ENCODE data around the gene GDPD3. TPM values are rescaled to one million over a fixed set of nuclear protein-coding genes. Genes with fewer than 3 reads are reported as not detected.
A peak's percentile ranks its signal among the peaks of the same experiment; 100 is the strongest.

GDPD3 gene
- total and polyA plus RNA-seq, 2 of the 13 experiments (the other 11 are each of a cell fraction or from before 2014, with no cell fraction given), result 18.7 to 20.6 TPM

- H3K4me1 ChIP-seq (ENCODE audit: insufficient read depth, low read length), result peaks cover 28% of the 10 kb centered on the region
- no peaks in the 10 kb centered on the region for H3K9me3 ChIP-seq (ENCODE audit: low read length)
- CTCF ChIA-PET (ENCODE audit: low intra/inter-chr PET ratio, low total read pairs), result interaction anchor here (0.9 kb wide), 1 partner anchor 29 kb away, joined by 3 read pairs; no protein-coding TSS in a partner anchor
- peak overlapping the region; percentile 95 for H3K4me2 ChIP-seq (ENCODE audit: low read depth, low read length)
- no peak for DNase-seq (ENCODE audit: low spot score)
- no peak for FAIRE-seq
- no peak for ATAC-seq
- no TSS peak for BruUV-seq (replicated peaks)
- H3K27ac ChIP-seq (ENCODE audit: extremely low read length, insufficient read depth, low read length), result peak overlapping the region; percentile 95
- H3K79me2 ChIP-seq (ENCODE audit: insufficient read depth, low read length), result peaks cover 45% of the 10 kb centered on the region
- H3K9ac ChIP-seq (ENCODE audit: insufficient read depth, low read depth, low read length), result peak overlapping the region; percentile 87
- 45% methylated on average over 11 of the region's 12 CpGs for WGBS (ENCODE audit: low lambda C conversion rate)
- H4K20me1 ChIP-seq (ENCODE audit: insufficient read depth, low read length), result peaks cover 28% of the 10 kb centered on the region
- in situ Hi-C loops (cut with HindIII; ENCODE audit: extremely low pct_ligation_motif_present, low pct_unique_long_range_greater_than_20kb) (no loop called here), intact Hi-C loops (cut with micrococcal nuclease; ENCODE audit: unreplicated experiment) (no loop called here)
- peak overlapping the region; percentile 68 to 100 (median 76) for H3K4me3 ChIP-seq (replicated peaks in 1 of 3; ENCODE audit: insufficient read depth in 1 of 3, low read depth in 2 of 3, low read length in 3 of 3)
- no peak overlapping the region for H2AFZ ChIP-seq (ENCODE audit: low read length)
- H3K36me3 ChIP-seq (replicated peaks in 1 of 2; ENCODE audit: control insufficient read depth in 1 of 2, insufficient read depth in 2 of 2, low read length in 2 of 2), result peaks cover 13 to 20% of the 10 kb centered on the region in 2 experiments
- POLR2A ChIA-PET, result interaction anchor here (0.6 to 9.1 kb wide), 8 partner anchors 9 to 569 kb away, joined by 3 to 120 read pairs (median 4); partner anchors contain the start of gene TBX6
- H3K27me3 ChIP-seq (ENCODE audit: control insufficient read depth in 1 of 2, insufficient read depth in 2 of 2, low read length in 2 of 2), result peaks cover 0 to 2% of the 10 kb centered on the region in 2 experiments; a peak in 1 of 5 replicates
- no peak for TF ChIP-seq DRAP1 (CRISPR knock-in tag; IDR thresholded peaks at IDR 0.05)
- TF ChIP-seq, protein P1, sequence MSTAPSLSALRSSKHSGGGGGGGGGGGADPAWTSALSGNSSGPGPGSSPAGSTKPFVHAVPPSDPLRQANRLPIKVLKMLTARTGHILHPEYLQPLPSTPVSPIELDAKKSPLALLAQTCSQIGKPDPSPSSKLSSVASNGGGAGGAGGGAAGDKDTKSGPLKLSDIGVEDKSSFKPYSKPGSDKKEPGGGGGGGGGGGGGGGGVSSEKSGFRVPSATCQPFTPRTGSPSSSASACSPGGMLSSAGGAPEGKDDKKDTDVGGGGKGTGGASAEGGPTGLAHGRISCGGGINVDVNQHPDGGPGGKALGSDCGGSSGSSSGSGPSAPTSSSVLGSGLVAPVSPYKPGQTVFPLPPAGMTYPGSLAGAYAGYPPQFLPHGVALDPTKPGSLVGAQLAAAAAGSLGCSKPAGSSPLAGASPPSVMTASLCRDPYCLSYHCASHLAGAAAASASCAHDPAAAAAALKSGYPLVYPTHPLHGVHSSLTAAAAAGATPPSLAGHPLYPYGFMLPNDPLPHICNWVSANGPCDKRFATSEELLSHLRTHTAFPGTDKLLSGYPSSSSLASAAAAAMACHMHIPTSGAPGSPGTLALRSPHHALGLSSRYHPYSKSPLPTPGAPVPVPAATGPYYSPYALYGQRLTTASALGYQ (CRISPR knock-in tag; IDR thresholded peaks at IDR 0.05), result no peak; the same call in 1 of the 2 replicates
- no peak for TF ChIP-seq GFI1 (CRISPR knock-in tag; IDR thresholded peaks at IDR 0.05; ENCODE audit: borderline replicate concordance)
- no peak for TF ChIP-seq ZNF530 (CRISPR knock-in tag; IDR thresholded peaks at IDR 0.05; ENCODE audit: low read depth)
- no peak for TF ChIP-seq PITX1 (CRISPR knock-in tag; IDR thresholded peaks at IDR 0.05)
- 0 out of 2 replicates have a peak, but pooled peaks have one; percentile 14 for TF ChIP-seq ZFP90 (CRISPR knock-in tag; IDR thresholded peaks at IDR 0.05; ENCODE audit: borderline replicate concordance)
- TF ChIP-seq NAIF1 (CRISPR knock-in tag; IDR thresholded peaks at IDR 0.05; ENCODE audit: borderline replicate concordance), result no peak
- TF ChIP-seq ZNF552 (CRISPR knock-in tag; IDR thresholded peaks at IDR 0.05; ENCODE audit: borderline replicate concordance), result no peak
- TF ChIP-seq SRSF1 (optimal IDR thresholded peaks at IDR 0.05; ENCODE audit: low read depth, low read length), result peak; percentile 74
- no peak for TF ChIP-seq ETV5 (CRISPR knock-in tag; IDR thresholded peaks at IDR 0.05; ENCODE audit: borderline replicate concordance)
- TF ChIP-seq E2F2 (CRISPR knock-in tag; IDR thresholded peaks at IDR 0.05; ENCODE audit: borderline replicate concordance), result 0 out of 2 replicates have a peak, but pooled peaks have one; percentile 8
- no peak for TF ChIP-seq ZNF570 (CRISPR knock-in tag; IDR thresholded peaks at IDR 0.05; ENCODE audit: borderline replicate concordance)
- TF ChIP-seq, protein P2, sequence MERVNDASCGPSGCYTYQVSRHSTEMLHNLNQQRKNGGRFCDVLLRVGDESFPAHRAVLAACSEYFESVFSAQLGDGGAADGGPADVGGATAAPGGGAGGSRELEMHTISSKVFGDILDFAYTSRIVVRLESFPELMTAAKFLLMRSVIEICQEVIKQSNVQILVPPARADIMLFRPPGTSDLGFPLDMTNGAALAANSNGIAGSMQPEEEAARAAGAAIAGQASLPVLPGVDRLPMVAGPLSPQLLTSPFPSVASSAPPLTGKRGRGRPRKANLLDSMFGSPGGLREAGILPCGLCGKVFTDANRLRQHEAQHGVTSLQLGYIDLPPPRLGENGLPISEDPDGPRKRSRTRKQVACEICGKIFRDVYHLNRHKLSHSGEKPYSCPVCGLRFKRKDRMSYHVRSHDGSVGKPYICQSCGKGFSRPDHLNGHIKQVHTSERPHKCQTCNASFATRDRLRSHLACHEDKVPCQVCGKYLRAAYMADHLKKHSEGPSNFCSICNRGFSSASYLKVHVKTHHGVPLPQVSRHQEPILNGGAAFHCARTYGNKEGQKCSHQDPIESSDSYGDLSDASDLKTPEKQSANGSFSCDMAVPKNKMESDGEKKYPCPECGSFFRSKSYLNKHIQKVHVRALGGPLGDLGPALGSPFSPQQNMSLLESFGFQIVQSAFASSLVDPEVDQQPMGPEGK (CRISPR knock-in tag; IDR thresholded peaks at IDR 0.05), result no peak
- no peak for TF ChIP-seq ZNF10 (CRISPR knock-in tag; IDR thresholded peaks at IDR 0.05; ENCODE audit: borderline replicate concordance, low read depth)
- TF ChIP-seq, protein P3, sequence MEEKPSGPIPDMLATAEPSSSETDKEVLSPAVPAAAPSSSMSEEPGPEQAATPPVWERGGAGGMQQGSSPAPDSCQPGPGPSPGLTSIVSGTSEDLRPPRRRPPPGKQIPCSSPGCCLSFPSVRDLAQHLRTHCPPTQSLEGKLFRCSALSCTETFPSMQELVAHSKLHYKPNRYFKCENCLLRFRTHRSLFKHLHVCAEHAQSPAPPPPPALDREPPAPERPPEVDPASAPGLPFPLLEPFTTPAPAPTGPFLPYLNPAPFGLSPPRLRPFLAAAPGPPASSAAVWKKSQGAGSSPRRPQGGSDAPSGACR (CRISPR knock-in tag; IDR thresholded peaks at IDR 0.05), result 0 out of 2 replicates have a peak, but pooled peaks have one; percentile 39
- no peak for TF ChIP-seq HOXA9 (CRISPR knock-in tag; IDR thresholded peaks at IDR 0.05; ENCODE audit: borderline replicate concordance)
Measured at GRCh38 chr16:30063278-30063892, 50.0 kb downstream of the GDPD3 start.

Data from HepG2 (cell line).